PC-9 (cell line): ENCODE data around the gene KIF17. TPM values are rescaled to one million over a fixed set of nuclear protein-coding genes. Genes with fewer than 3 reads are reported as not detected.

Experiments
- BruUV-seq: library from RNA; stranded (reverse); fragments of 400-500 nt; replicated peaks from 2 replicates; lab custom pipeline; 2021; lab: Mats Ljungman, UMichigan
- CTCF ChIA-PET: fragments of 300-600 bp; sonication (Branson Sonifier 250); formaldehyde crosslinking; loops from one replicate; lab custom pipeline; 2022; ENCODE audit warnings: antibody characterized with exemption; lab: Charles Lee
- POLR2A ChIA-PET: fragments of 300-600 bp; sonication (Branson Sonifier 250); formaldehyde crosslinking; loops from one replicate; lab custom pipeline; 2022; ENCODE audit warnings: antibody characterized with exemption; ENCODE audit not compliant: unreplicated experiment; lab: Charles Lee
- DNase-seq, 2 experiments: peaks; one replicate each; pipeline versions ENCODE4 v3.0.0 to v3.0.0-alpha.2; 2015 to 2022; ENCODE audit warnings: mixed read lengths in 1 of 2
- H2AFZ ChIP-seq: fragments of 200-600 bp; sonication (generic); 2 replicates; pipeline ENCODE4 v1.8.1; 2017; ENCODE audit warnings: antibody characterized with exemption
- H3F3A ChIP-seq: fragments of 200-600 bp; sonication (generic); 2 replicates; pipeline ENCODE4 v1.8.1; 2017; ENCODE audit warnings: antibody characterized with exemption, mild to moderate bottlenecking, low read depth; ENCODE audit not compliant: insufficient read depth
- H3K27ac ChIP-seq: fragments of 200-600 bp; sonication (generic); 2 replicates; pipeline ENCODE4 v1.6.1; 2016; ENCODE audit warnings: mixed run types
- H3K27me3 ChIP-seq: fragments of 200-600 bp; sonication (generic); 2 replicates; pipeline ENCODE4 v1.6.1; 2016; ENCODE audit warnings: low read depth, mixed run types; ENCODE audit not compliant: insufficient read depth
- H3K36me3 ChIP-seq: fragments of 200-600 bp; sonication (generic); 2 replicates; pipeline ENCODE4 v1.6.1; 2016; ENCODE audit warnings: low read depth, mixed run types
- H3K4me1 ChIP-seq: fragments of 200-600 bp; sonication (generic); replicated peaks from 2 replicates; pipeline ENCODE4 v1.6.1; 2016; ENCODE audit warnings: mixed run types; ENCODE audit not compliant: insufficient read depth
- H3K4me2 ChIP-seq: fragments of 200-600 bp; sonication (generic); 2 replicates; pipeline ENCODE4 v1.6.1; 2017; ENCODE audit warnings: mixed run types
- H3K4me3 ChIP-seq: fragments of 200-600 bp; sonication (generic); 2 replicates; pipeline ENCODE4 v1.6.1; 2016; ENCODE audit warnings: mixed run types
- H3K79me2 ChIP-seq: fragments of 200-600 bp; sonication (generic); 2 replicates; pipeline ENCODE4 v1.6.1; 2017; ENCODE audit warnings: low read depth, mixed run types
- H3K9me2 ChIP-seq: fragments of 200-600 bp; sonication (generic); 2 replicates; pipeline ENCODE4 v1.8.1; 2017; ENCODE audit warnings: mild to moderate bottlenecking; ENCODE audit not compliant: insufficient read depth
- H3K9me3 ChIP-seq: fragments of 200-600 bp; sonication (generic); 2 replicates; pipeline ENCODE4 v1.8.1; 2016; ENCODE audit warnings: low read depth; ENCODE audit not compliant: insufficient read depth
- H4K20me1 ChIP-seq: fragments of 200-600 bp; sonication (generic); 2 replicates; pipeline ENCODE4 v1.8.1; 2017; ENCODE audit not compliant: insufficient read depth
- EZH2 ChIP-seq: fragments of 200-600 bp; sonication (generic); IDR thresholded peaks from 2 replicates; pipeline ENCODE4 v1.8.0; 2017; ENCODE audit warnings: antibody characterized with exemption, low read depth
- intact Hi-C: fragments of 100-400 bp; cut with micrococcal nuclease; formaldehyde crosslinking; loops from one replicate; pipeline ENCODE4 v1.10.0; 2022; ENCODE audit not compliant: unreplicated experiment
- total RNA-seq: library from RNA; stranded (reverse); gene quantifications from 2 replicates; pipeline ENCODE4 v1.2.3, GENCODE V29; 2021
- TF ChIP-seq, protein P1 (sequence below): fragments of 200-600 bp; sonication (generic); conservative IDR thresholded peaks from 2 replicates; pipeline ENCODE4 v1.6.1; 2017; ENCODE audit warnings: mixed run types, antibody characterized with exemption, mild to moderate bottlenecking, moderate library complexity

KIF17 gene
- total RNA-seq, 1 experiment from 2014 or later, result 1.2 TPM

DNA sequence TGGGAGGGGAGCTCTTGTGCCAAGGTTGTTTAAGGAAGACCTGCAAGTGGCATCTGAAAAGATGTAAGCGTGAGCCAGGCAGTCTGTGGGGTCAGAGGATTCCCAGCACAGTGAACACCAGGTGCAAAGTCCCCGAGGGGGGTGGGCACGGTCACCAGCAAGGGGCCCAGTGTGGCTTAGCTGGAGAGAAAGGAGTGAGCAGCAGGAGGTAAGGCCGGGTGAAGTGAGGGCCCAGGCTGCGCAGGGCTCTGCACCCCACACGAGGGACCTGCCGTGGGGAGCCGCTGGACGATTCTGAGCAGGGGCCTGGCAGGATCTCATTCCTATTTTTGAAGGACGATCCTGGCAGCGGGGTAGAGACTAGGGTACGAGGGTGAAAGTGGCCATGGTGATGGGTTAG lies 60.8 kb downstream of the KIF17 start:
- H3K79me2 ChIP-seq, result peaks cover 52% of the 10 kb centered on the region
- no peak overlapping the region for H3K4me3 ChIP-seq
- H3K9me2 ChIP-seq, result no peaks in the 10 kb centered on the region
- CTCF ChIA-PET, result no interaction called here
- POLR2A ChIA-PET, result no interaction called here
- no peaks in the 10 kb centered on the region for H3K27me3 ChIP-seq
- intact Hi-C loops, result no loop called here
- no peak overlapping the region for H2AFZ ChIP-seq
- H3K4me1 ChIP-seq, result peaks cover 11% of the 10 kb centered on the region; the same call in 1 of the 2 replicates
- no peaks in the 10 kb centered on the region for H3K9me3 ChIP-seq
- no peak overlapping the region for H3K4me2 ChIP-seq
- no peak for DNase-seq
- H3K36me3 ChIP-seq, result no peaks in the 10 kb centered on the region; the same call in 1 of the 2 replicates
- H3F3A ChIP-seq, result peaks cover 8% of the 10 kb centered on the region; the same call in 1 of the 2 replicates
- H3K27ac ChIP-seq, result no peak overlapping the region
- BruUV-seq, result no TSS peak
- H4K20me1 ChIP-seq, result peaks cover 9% of the 10 kb centered on the region; the same call in 1 of the 2 replicates
- no peak for TF ChIP-seq EZH2
- TF ChIP-seq, protein P1, sequence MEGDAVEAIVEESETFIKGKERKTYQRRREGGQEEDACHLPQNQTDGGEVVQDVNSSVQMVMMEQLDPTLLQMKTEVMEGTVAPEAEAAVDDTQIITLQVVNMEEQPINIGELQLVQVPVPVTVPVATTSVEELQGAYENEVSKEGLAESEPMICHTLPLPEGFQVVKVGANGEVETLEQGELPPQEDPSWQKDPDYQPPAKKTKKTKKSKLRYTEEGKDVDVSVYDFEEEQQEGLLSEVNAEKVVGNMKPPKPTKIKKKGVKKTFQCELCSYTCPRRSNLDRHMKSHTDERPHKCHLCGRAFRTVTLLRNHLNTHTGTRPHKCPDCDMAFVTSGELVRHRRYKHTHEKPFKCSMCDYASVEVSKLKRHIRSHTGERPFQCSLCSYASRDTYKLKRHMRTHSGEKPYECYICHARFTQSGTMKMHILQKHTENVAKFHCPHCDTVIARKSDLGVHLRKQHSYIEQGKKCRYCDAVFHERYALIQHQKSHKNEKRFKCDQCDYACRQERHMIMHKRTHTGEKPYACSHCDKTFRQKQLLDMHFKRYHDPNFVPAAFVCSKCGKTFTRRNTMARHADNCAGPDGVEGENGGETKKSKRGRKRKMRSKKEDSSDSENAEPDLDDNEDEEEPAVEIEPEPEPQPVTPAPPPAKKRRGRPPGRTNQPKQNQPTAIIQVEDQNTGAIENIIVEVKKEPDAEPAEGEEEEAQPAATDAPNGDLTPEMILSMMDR, result no peak

DNA sequence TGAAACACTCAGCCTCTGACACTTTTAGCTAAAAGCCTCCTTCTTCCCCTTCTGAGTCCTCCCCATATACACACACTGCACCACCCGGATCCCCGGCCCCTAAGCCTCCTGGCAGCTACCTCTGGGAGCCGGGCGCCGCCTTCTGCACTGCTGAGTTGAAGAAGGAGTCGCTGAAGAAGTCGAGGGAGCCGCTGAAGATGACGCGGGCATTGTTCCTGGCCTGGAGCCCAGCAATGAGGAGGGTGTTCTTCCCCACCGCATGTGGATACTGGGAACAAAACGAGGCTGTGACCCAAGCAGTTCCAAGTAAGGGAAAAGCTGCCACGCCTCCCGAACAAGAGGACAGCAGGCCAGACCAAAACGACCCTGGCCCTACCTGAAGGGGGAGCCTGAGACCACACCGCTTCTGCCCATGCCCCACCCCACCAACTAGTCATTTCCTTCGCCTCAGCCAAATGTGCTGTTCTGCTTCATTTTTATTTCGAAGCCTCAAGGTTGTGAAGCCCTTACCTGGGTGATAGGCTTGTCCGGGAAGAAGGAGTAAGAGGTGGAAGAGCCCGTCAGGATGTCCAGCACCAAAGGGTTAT lies 63.6 kb downstream of the KIF17 start:
- no peaks in the 10 kb centered on the region; the same call in 1 of the 2 replicates for H3K36me3 ChIP-seq
- no peak overlapping the region for H3K27ac ChIP-seq
- no peak for DNase-seq
- no peaks in the 10 kb centered on the region for H3K9me3 ChIP-seq
- CTCF ChIA-PET, result no interaction called here
- POLR2A ChIA-PET, result no interaction called here
- no peak overlapping the region for H3K4me3 ChIP-seq
- peaks cover 21% of the 10 kb centered on the region; the same call in 1 of the 2 replicates for H3F3A ChIP-seq
- TF ChIP-seq, protein P1, result no peak
- TF ChIP-seq EZH2, result no peak
- H3K4me2 ChIP-seq, result no peak overlapping the region
- no peaks in the 10 kb centered on the region for H3K9me2 ChIP-seq
- H2AFZ ChIP-seq, result no peak overlapping the region
- BruUV-seq, result no TSS peak
- no peaks in the 10 kb centered on the region for H3K27me3 ChIP-seq
- H3K4me1 ChIP-seq, result no peaks in the 10 kb centered on the region
- intact Hi-C loops, result no loop called here
- peaks cover 9% of the 10 kb centered on the region; the same call in 1 of the 2 replicates for H4K20me1 ChIP-seq
- peaks cover 31% of the 10 kb centered on the region for H3K79me2 ChIP-seq

DNA sequence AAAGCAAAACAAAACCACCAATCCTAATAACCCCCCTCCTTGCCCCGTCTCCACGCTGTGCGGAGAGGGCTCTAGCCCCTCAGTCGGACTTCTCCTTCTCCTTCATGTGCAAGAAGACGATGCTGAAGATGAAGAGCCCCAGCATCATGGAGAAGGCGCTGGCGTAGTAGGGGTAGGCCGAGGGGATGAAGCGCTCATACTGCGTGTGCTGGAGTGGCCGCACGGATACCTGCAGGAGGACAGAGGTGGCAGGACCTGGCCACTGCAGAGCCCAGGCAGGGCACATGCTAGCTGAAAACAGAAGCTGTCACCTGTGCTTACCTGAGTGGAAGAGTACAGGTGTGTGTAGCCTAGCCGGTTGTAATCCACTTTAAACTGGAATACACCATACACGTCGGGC lies 65.5 kb downstream of the KIF17 start:
- no peak overlapping the region for H3K27ac ChIP-seq
- no peak overlapping the region for H3K4me2 ChIP-seq
- BruUV-seq, result no TSS peak
- no peaks in the 10 kb centered on the region for H3K9me2 ChIP-seq
- H3K9me3 ChIP-seq, result no peaks in the 10 kb centered on the region
- ChIA-PET CTCF (no interaction called here), POLR2A (no interaction called here)
- peaks cover 4% of the 10 kb centered on the region; the same call in 1 of the 2 replicates for H4K20me1 ChIP-seq
- H2AFZ ChIP-seq, result no peak overlapping the region
- peaks cover 12% of the 10 kb centered on the region for H3K79me2 ChIP-seq
- no peaks in the 10 kb centered on the region for H3K36me3 ChIP-seq
- H3K4me3 ChIP-seq, result no peak overlapping the region
- TF ChIP-seq, protein P1, result no peak
- TF ChIP-seq EZH2, result no peak
- H3F3A ChIP-seq, result peaks cover 21% of the 10 kb centered on the region; the same call in 1 of the 2 replicates
- no peak for DNase-seq
- no peaks in the 10 kb centered on the region for H3K27me3 ChIP-seq
- no peaks in the 10 kb centered on the region for H3K4me1 ChIP-seq
- intact Hi-C loops, result no loop called here
